NCI-H2029 (cell line): Measurements from ENCODE around the gene PDE7B.

Source experiments
- DNase-seq: peaks from one replicate; lab custom pipeline; 2025; lab: John Stamatoyannopoulos, UW

PDE7B gene

GRCh38 chr6:135987226-135987625, 135.7 kb downstream of the PDE7B start:
- DNase-seq = no peak

GRCh38 chr6:135990439-135990838, 138.9 kb downstream of the PDE7B start:
- no peak for DNase-seq

GRCh38 chr6:135990855-135991464, 139.5 kb downstream of the PDE7B start:
- no peak for DNase-seq

GRCh38 chr6:135992739-135993138, 141.2 kb downstream of the PDE7B start:
- no peak for DNase-seq

- DNase-seq = no peak
Measured at GRCh38 chr6:135993361-135993760, 141.9 kb downstream of the PDE7B start.

- no peak for DNase-seq
Measured at GRCh38 chr6:135994857-135995544, 143.5 kb downstream of the PDE7B start.

GRCh38 chr6:135995545-135995898, 144.0 kb downstream of the PDE7B start:
- DNase-seq = no peak

- no peak for DNase-seq
Measured at GRCh38 chr6:135996668-135997067, 145.2 kb downstream of the PDE7B start.

GRCh38 chr6:135999393-135999792, 147.9 kb downstream of the PDE7B start:
- DNase-seq = no peak

GRCh38 chr6:136007345-136007744, 155.8 kb downstream of the PDE7B start:
- DNase-seq = no peak

GRCh38 chr6:136011475-136011874, 160.0 kb downstream of the PDE7B start:
- DNase-seq = no peak

GRCh38 chr6:136012198-136012887, 160.8 kb downstream of the PDE7B start:
- no peak for DNase-seq

- DNase-seq = no peak
Measured at GRCh38 chr6:136012943-136013342, 161.4 kb downstream of the PDE7B start.

- DNase-seq = no peak
Measured at GRCh38 chr6:136014454-136015437, 163.2 kb downstream of the PDE7B start.

- DNase-seq = no peak
Measured at GRCh38 chr6:136015531-136015930, 164.0 kb downstream of the PDE7B start.

GRCh38 chr6:136016228-136017225, 165.0 kb downstream of the PDE7B start:
- no peak for DNase-seq

GRCh38 chr6:136020691-136021090, 169.2 kb downstream of the PDE7B start:
- DNase-seq = no peak

- no peak for DNase-seq
Measured at GRCh38 chr6:136022224-136022874, 170.8 kb downstream of the PDE7B start.

- DNase-seq = no peak
Measured at GRCh38 chr6:136024711-136025110, 173.2 kb downstream of the PDE7B start.

GRCh38 chr6:136025736-136026135, 174.2 kb downstream of the PDE7B start:
- DNase-seq = no peak
